Superior temporal gyrus (tissue), 1 donor: ENCODE results near the gene AMN.
"Not testable (repeated sequence)": the region's sequence is repeated elsewhere in the genome, so short reads cannot be mapped to it uniquely, and the experiment has no call there.

Experiments used
- DNase-seq: peaks from one replicate; pipeline ENCODE4 v3.0.0-alpha.2; 2016; ENCODE audit errors: extremely low spot score

Gene AMN

GRCh38 chr14:102922490-102923200, at the start of gene AMN:
Gene AMN, plus strand, starts transcription at chr14:102922663. Its CDS starts 26 bp downstream, at chr14:102922689.
- no peak for DNase-seq

- DNase-seq: no peak
Measured at GRCh38 chr14:102873131-102873530, 49.3 kb upstream of the AMN start.

- DNase-seq: no peak
Measured at GRCh38 chr14:102873546-102874061, 48.9 kb upstream of the AMN start.

- no peak for DNase-seq
Measured at GRCh38 chr14:102875652-102876051, 46.8 kb upstream of the AMN start.

GRCh38 chr14:102877511-102877910, 45.0 kb upstream of the AMN start:
- DNase-seq: not testable (repeated sequence)

GRCh38 chr14:102878174-102878969, 44.1 kb upstream of the AMN start:
- no peak for DNase-seq

- DNase-seq: no peak
Measured at GRCh38 chr14:102878970-102879460, 43.4 kb upstream of the AMN start.

GRCh38 chr14:102882226-102882906, 40.1 kb upstream of the AMN start:
- DNase-seq: no peak

- no peak for DNase-seq
Measured at GRCh38 chr14:102883089-102883541, 39.3 kb upstream of the AMN start.

GRCh38 chr14:102883554-102883953, 38.9 kb upstream of the AMN start:
- DNase-seq: no peak

- no peak for DNase-seq
Measured at GRCh38 chr14:102885737-102886447, 36.6 kb upstream of the AMN start.

- no peak for DNase-seq
Measured at GRCh38 chr14:102888748-102889147, 33.7 kb upstream of the AMN start.

- no peak for DNase-seq
Measured at GRCh38 chr14:102889615-102890014, 32.8 kb upstream of the AMN start.

GRCh38 chr14:102891111-102891510, 31.4 kb upstream of the AMN start:
- no peak for DNase-seq

GRCh38 chr14:102891556-102891955, 30.9 kb upstream of the AMN start:
- no peak for DNase-seq

GRCh38 chr14:102892651-102893050, 29.8 kb upstream of the AMN start:
- DNase-seq: no peak

- no peak for DNase-seq
Measured at GRCh38 chr14:102893452-102893851, 29.0 kb upstream of the AMN start.

- DNase-seq: not testable (repeated sequence)
Measured at GRCh38 chr14:102896735-102897134, 25.7 kb upstream of the AMN start.

GRCh38 chr14:102897299-102898027, 25.0 kb upstream of the AMN start:
- DNase-seq: no peak

- no peak for DNase-seq
Measured at GRCh38 chr14:102898298-102898697, 24.2 kb upstream of the AMN start.
